Neural progenitor cell (in vitro differentiated cells): ENCODE measurements around the gene RNF217. TPM values are rescaled to one million over a fixed set of nuclear protein-coding genes. Genes with fewer than 3 reads are reported as not detected.

ENCODE experiments used
- DNase-seq: peaks from one replicate; pipeline ENCODE4 v3.0.0-alpha.2; 2016; ENCODE audit warnings: low spot score
- H2AFZ ChIP-seq: fragments of 200-600 bp; sonication (generic); replicated peaks from 2 replicates; pipeline ENCODE4 v1.6.1; 2016; ENCODE audit warnings: antibody characterized with exemption
- H3F3A ChIP-seq: fragments of 200-600 bp; sonication (generic); 2 replicates; pipeline ENCODE4 v1.6.1; 2016; ENCODE audit warnings: antibody characterized with exemption, low read depth
- H3K27ac ChIP-seq: fragments of 200-600 bp; sonication (generic); 2 replicates; pipeline ENCODE4 v1.5.1; 2016; ENCODE audit warnings: mild to moderate bottlenecking
- H3K27me3 ChIP-seq: fragments of 200-600 bp; sonication (generic); 2 replicates; pipeline ENCODE4 v1.6.1; 2016; ENCODE audit warnings: mild to moderate bottlenecking, moderate library complexity
- H3K36me3 ChIP-seq: fragments of 200-600 bp; sonication (generic); 2 replicates; pipeline ENCODE4 v1.5.1; 2016
- H3K4me1 ChIP-seq: fragments of 200-600 bp; sonication (generic); 2 replicates; pipeline ENCODE4 v1.6.1; 2016; ENCODE audit warnings: mixed run types
- H3K4me2 ChIP-seq: fragments of 200-600 bp; sonication (generic); 2 replicates; pipeline ENCODE4 v1.6.1; 2016
- H3K4me3 ChIP-seq: fragments of 200-600 bp; sonication (generic); 2 replicates; pipeline ENCODE4 v1.5.1; 2016
- H3K79me2 ChIP-seq: fragments of 200-600 bp; sonication (generic); 2 replicates; pipeline ENCODE4 v1.6.1; 2016; ENCODE audit warnings: low read depth
- H3K9ac ChIP-seq: fragments of 200-600 bp; sonication (generic); 2 replicates; pipeline ENCODE4 v1.6.1; 2016
- H3K9me3 ChIP-seq: fragments of 200-600 bp; sonication (generic); 2 replicates; pipeline ENCODE4 v1.5.1; 2016; ENCODE audit warnings: low read depth
- H4K20me1 ChIP-seq: fragments of 200-600 bp; sonication (generic); 2 replicates; pipeline ENCODE4 v1.6.1; 2016; ENCODE audit warnings: low read depth
- H3K27ac Mint-ChIP-seq: 3 replicates; pipeline ENCODE4 v1.8.0; 2021; ENCODE audit warnings: mixed read lengths
- H3K27me3 Mint-ChIP-seq: 2 replicates; pipeline ENCODE4 v1.8.0; 2022; ENCODE audit warnings: low read depth, mild to moderate bottlenecking, inconsistent platforms, moderate library complexity, mixed read lengths; ENCODE audit not compliant: insufficient read depth
- H3K36me3 Mint-ChIP-seq: 3 replicates; pipeline ENCODE4 v1.8.0; 2021; ENCODE audit warnings: mixed read lengths
- H3K4me1 Mint-ChIP-seq: 3 replicates; pipeline ENCODE4 v1.8.0; 2021; ENCODE audit warnings: mixed read lengths
- H3K4me3 Mint-ChIP-seq: 3 replicates; pipeline ENCODE4 v1.8.0; 2021; ENCODE audit warnings: mild to moderate bottlenecking, moderate library complexity, mixed read lengths
- H3K9me3 Mint-ChIP-seq: 3 replicates; pipeline ENCODE4 v1.8.0; 2020; ENCODE audit warnings: mixed read lengths
- EZH2 ChIP-seq: fragments of 200-600 bp; sonication (generic); IDR thresholded peaks from 2 replicates; pipeline ENCODE4 v1.6.1; 2017; ENCODE audit warnings: antibody characterized with exemption, mild to moderate bottlenecking, moderate library complexity
- EZH2phosphoT487 ChIP-seq: fragments of 200-600 bp; sonication (generic); IDR thresholded peaks from 2 replicates; pipeline ENCODE4 v1.6.1; 2017; ENCODE audit warnings: antibody characterized with exemption
- total RNA-seq: library from RNA; depleted of rRNA; stranded (reverse); fragments of >200 nt; gene quantifications from 2 replicates; pipeline ENCODE4 v1.2.3, GENCODE V29; 2015; ENCODE audit warnings: low replicate concordance
- TF ChIP-seq, protein P1 (sequence below): fragments of 200-600 bp; sonication (generic); IDR thresholded peaks from 2 replicates; pipeline ENCODE4 v1.5.1; 2017; ENCODE audit warnings: antibody characterized with exemption, mild to moderate bottlenecking

RNF217 gene
- total RNA-seq, 1 donor from 2014 or later, result 24.1 TPM

DNA sequence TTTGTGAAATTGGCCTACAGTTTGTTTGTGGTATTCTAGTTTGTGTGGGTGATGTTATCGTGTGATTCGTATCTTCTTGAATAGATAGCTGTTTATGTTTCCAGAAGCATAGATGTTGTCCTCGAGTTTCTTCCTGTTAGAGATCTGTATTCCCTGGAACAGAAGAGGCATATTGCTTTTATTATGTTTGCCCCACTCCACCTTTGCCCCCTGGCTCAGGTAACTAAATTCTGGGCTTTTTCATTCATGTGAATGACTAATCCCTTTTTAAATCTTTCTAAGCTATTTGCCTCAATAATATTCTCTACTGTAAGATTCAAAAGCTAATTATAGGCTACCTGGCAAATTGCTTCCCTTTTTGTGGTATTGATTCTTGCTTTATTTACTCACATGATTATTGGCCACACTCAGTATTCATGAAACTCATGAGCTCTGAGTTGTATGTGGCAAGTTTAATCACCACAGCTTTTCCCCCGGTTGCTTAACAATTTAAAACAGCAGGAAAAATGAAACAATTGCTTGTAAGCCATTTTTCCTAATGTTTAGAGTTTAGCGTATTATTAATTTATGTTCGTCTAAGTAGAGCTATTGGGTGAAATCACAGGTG is 12.6 kb downstream of the RNF217 start:
- Histone ChIP-seq H3K36me3 (peaks cover 3% of the 10 kb centered on the region), H3K79me2 (peaks cover 23% of the 10 kb centered on the region), H3K4me1 (peaks cover 8% of the 10 kb centered on the region), H3K9ac (no peak overlapping the region), H3K4me2 (no peak overlapping the region), H3K27me3 (no peaks in the 10 kb centered on the region), H3K4me3 (no peak overlapping the region), H3F3A (no peaks in the 10 kb centered on the region), H3K27ac (no peak overlapping the region), H3K9me3 (no peaks in the 10 kb centered on the region), H4K20me1 (peaks cover 2% of the 10 kb centered on the region), H2AFZ (no peak overlapping the region)
- peaks cover 38% of the 10 kb centered on the region for H3K36me3 Mint-ChIP-seq
- peaks cover 3% of the 10 kb centered on the region for H3K4me1 Mint-ChIP-seq
- TF ChIP-seq, protein P1, sequence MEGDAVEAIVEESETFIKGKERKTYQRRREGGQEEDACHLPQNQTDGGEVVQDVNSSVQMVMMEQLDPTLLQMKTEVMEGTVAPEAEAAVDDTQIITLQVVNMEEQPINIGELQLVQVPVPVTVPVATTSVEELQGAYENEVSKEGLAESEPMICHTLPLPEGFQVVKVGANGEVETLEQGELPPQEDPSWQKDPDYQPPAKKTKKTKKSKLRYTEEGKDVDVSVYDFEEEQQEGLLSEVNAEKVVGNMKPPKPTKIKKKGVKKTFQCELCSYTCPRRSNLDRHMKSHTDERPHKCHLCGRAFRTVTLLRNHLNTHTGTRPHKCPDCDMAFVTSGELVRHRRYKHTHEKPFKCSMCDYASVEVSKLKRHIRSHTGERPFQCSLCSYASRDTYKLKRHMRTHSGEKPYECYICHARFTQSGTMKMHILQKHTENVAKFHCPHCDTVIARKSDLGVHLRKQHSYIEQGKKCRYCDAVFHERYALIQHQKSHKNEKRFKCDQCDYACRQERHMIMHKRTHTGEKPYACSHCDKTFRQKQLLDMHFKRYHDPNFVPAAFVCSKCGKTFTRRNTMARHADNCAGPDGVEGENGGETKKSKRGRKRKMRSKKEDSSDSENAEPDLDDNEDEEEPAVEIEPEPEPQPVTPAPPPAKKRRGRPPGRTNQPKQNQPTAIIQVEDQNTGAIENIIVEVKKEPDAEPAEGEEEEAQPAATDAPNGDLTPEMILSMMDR, result no peak
- TF ChIP-seq EZH2phosphoT487 (no peak), EZH2 (no peak)
- H3K27ac Mint-ChIP-seq, result no peak overlapping the region
- no peaks in the 10 kb centered on the region for H3K27me3 Mint-ChIP-seq
- H3K4me3 Mint-ChIP-seq, result no peak overlapping the region
- no peak for DNase-seq
- H3K9me3 Mint-ChIP-seq, result peaks cover 7% of the 10 kb centered on the region

DNA sequence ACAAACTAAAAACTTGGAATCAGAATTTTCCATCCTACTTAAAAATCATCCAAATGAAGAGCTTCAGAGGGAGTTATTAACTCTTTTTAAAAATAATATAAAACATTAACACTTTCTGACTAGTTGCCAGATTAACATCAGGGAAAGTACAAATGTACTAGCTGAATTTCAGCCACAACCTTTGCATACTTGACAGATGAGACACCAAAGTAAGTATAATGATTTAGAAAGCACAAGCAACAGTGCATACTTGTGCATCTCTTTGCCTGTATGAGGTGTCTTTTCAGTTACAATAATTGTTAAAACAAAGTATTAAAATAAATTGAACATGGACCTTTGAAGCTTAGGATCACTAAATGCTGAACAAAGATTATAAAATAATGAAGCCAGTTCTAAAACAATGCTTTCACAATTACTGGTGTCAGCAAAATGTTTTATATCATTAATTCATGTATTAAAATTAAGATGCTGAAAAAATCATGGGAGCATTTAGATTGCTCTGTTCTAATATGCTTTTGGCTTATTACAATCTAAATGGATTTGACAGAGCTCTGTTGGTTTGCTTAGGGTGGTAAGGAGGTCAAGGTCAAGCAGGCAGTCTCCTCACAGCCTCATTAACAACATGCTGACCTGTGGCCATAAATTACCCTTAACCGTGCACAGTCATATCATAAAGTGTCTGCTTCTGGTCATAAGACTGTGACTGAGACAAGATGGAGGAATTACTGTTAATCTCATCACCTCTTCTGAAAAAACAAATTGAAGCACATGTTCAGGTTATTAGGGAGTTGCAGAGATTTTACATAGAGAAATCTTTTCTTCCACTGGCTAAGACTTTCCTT is 15.1 kb downstream of the RNF217 start:
- H3K4me3 Mint-ChIP-seq, result no peak overlapping the region
- no peak overlapping the region for H3K4me2 ChIP-seq

DNA sequence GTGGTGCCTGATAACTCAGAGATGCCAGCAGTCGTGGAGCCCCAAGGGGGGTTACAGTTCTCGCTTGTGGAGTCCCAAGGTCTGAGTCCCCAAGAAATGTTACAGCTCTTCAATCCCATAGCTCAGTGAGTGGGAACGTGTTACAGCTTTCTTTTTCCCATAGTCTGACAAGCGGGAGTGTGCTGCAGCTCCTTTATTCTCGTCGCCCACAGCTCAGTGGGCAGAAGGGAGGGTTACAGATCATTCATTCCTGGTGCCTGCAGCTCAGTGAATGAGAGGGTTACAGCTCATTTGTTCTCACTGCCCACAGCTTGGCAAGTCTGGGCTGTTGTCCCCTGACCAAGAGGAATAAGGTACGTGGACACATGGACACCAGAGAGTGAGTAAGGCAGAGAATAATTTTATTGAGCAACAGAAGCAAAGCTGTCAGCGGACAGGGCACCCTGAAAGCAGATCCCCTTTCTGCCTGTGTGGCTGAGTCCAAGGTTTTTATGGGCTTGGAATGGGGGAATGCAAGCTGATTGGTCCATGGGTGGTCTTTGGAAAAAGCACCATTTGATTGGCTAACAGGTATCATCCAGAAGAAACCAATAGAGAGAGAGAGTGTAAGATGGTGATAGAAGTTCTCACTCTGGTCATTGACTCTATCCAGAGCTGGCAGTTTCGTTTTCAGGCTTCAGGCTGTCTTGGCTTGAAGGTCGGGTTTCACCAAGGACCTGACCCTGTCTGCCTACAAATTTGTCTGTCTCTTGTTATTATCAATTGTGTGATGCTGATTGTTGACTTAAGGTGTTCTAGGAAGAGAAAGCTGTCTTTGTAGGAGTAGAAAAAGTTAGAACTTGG is 16.4 kb downstream of the RNF217 start:
- Histone ChIP-seq H3K4me3 (no peak overlapping the region), H3K79me2 (peaks cover 38% of the 10 kb centered on the region), H3F3A (no peaks in the 10 kb centered on the region), H3K36me3 (no peaks in the 10 kb centered on the region), H3K27ac (no peak overlapping the region), H3K4me2 (no peak overlapping the region), H3K9me3 (no peaks in the 10 kb centered on the region), H3K27me3 (no peaks in the 10 kb centered on the region), H3K9ac (no peak overlapping the region), H4K20me1 (peaks cover 8% of the 10 kb centered on the region), H3K4me1 (peaks cover 28% of the 10 kb centered on the region), H2AFZ (no peak overlapping the region)
- Mint-ChIP-seq H3K27ac (no peak overlapping the region), H3K4me1 (peaks cover 3% of the 10 kb centered on the region), H3K4me3 (no peak overlapping the region), H3K9me3 (peaks cover 14% of the 10 kb centered on the region), H3K36me3 (peaks cover 37% of the 10 kb centered on the region), H3K27me3 (peaks cover 2% of the 10 kb centered on the region)
- no peak for DNase-seq
- TF ChIP-seq, protein P1, result no peak
- TF ChIP-seq EZH2 (no peak), EZH2phosphoT487 (no peak)

More for the DNA sequence above, 15.1 kb downstream of the RNF217 start:
- H3K9me3 ChIP-seq, result no peaks in the 10 kb centered on the region
- no peaks in the 10 kb centered on the region for H3K27me3 ChIP-seq
- no peak overlapping the region for H3K27ac ChIP-seq
- no peaks in the 10 kb centered on the region for H3F3A ChIP-seq
- H3K9ac ChIP-seq, result no peak overlapping the region
- no peak for DNase-seq
- no peak overlapping the region for H2AFZ ChIP-seq
- peaks cover 28% of the 10 kb centered on the region for H3K79me2 ChIP-seq
- Mint-ChIP-seq H3K36me3 (peaks cover 40% of the 10 kb centered on the region), H3K4me1 (peaks cover 3% of the 10 kb centered on the region), H3K27ac (no peak overlapping the region), H3K27me3 (peaks cover 2% of the 10 kb centered on the region), H3K9me3 (peaks cover 14% of the 10 kb centered on the region)
- H3K4me1 ChIP-seq, result peaks cover 24% of the 10 kb centered on the region
- peaks cover 8% of the 10 kb centered on the region for H4K20me1 ChIP-seq
- no peak for TF ChIP-seq EZH2phosphoT487
- TF ChIP-seq, protein P1, result no peak
- no peak for TF ChIP-seq EZH2
- no peak overlapping the region for H3K4me3 ChIP-seq
- H3K36me3 ChIP-seq, result peaks cover 3% of the 10 kb centered on the region
